K562 (cell line): ENCODE data around the gene LAMA2. TPM values are rescaled to one million over a fixed set of nuclear protein-coding genes. Genes with fewer than 3 reads are reported as not detected.

Experiments
- NCOA6 ChIP-seq: fragments of 450-650 bp; IDR thresholded peaks from 2 replicates; pipeline ENCODE4 v1.6.1; 2017; ENCODE audit warnings: mild to moderate bottlenecking
- POLR2B ChIP-seq: fragments of 450-650 bp; IDR thresholded peaks from 2 replicates; pipeline ENCODE4 v1.6.1; 2018; ENCODE audit warnings: low read depth; ENCODE audit not compliant: partially characterized antibody
- ZBTB1 ChIP-seq: sonication (generic); formaldehyde crosslinking; IDR thresholded peaks from 2 replicates; pipeline ENCODE4 v1.8.1; 2023; ENCODE audit warnings: missing genetic modification reagents, low read depth, mild to moderate bottlenecking, borderline replicate concordance
- polyA plus RNA-seq, 8 experiments: library from polyadenylated mRNA; depleted of rRNA in 4 of 8; stranded (reverse) in 5 of 8; unstranded in 3 of 8; fragments of >200 nt; fragmentation: Nextera tagmentation in 2 of 8; fragmentation: Illumina TruSeq in 1 of 8; extraction: Ambion mirVana in 2 of 8; extraction: Trizol in 1 of 8; gene quantifications; 2 replicates each; pipeline versions ENCODE4 v1.2.1 to v1.2.3, GENCODE V29; 2011 to 2014; ENCODE audit warnings: inconsistent platforms in 1 of 8, missing spikeins in 1 of 8
- total RNA-seq, 7 experiments: library from RNA; depleted of rRNA in 6 of 7; stranded (reverse); fragments of >200 nt in 6 of 7; fragmentation: Illumina TruSeq in 2 of 7; extraction: Trizol in 2 of 7; gene quantifications; 2 replicates each; pipeline versions ENCODE4 v1.2.1 to v1.2.3, GENCODE V29; 2011 to 2021; ENCODE audit warnings: low replicate concordance in 1 of 7
- TF ChIP-seq, protein P1 (sequence below): fragments of 250-450 bp; sonication (Bioruptor Pico); IDR thresholded peaks from 2 replicates; pipeline ENCODE4 v1.5.0; 2020; ENCODE audit warnings: mild to moderate bottlenecking
- TF ChIP-seq, protein P2 (sequence below): fragments of 250-450 bp; sonication (Bioruptor Pico); IDR thresholded peaks from 2 replicates; pipeline ENCODE4 v1.9.0; 2021; ENCODE audit warnings: mild to moderate bottlenecking
- TF ChIP-seq, protein P3 (sequence below): sonication (generic); formaldehyde crosslinking; IDR thresholded peaks from 2 replicates; pipeline ENCODE4 v1.8.0; 2022; ENCODE audit warnings: missing genetic modification reagents, mild to moderate bottlenecking, borderline replicate concordance
- TF ChIP-seq, protein P4 (sequence below): sonication (generic); formaldehyde crosslinking; IDR thresholded peaks from 2 replicates; pipeline ENCODE4 v1.8.1; 2023; ENCODE audit warnings: mild to moderate bottlenecking, missing genetic modification reagents

Gene LAMA2
- total and polyA plus RNA-seq, 9 of the 15 experiments (the other 6 are each of a cell fraction or from before 2014, with no cell fraction given) = 0.04 to 1.5 (median 0.36) TPM

DNA sequence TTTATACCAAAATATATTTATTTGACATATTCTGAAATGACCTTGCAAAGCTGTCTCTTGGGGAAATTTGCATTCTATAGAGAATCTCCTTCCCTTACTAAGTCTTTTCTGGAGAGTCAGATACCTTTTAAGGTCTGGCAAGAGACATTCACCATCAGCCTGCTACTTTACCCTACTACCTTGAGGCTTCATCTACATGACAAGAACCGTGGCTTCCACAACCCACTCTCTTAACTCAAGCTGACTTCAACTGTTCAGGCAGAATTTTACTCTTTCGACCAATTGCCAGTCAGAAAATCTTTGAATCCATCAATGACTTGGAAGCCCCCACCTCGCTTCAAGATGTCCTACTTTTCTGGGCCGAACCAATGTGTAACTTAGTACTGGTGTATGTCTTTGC, 314.2 kb downstream of the LAMA2 start (continued):
- TF ChIP-seq ZBTB1 (no peak), NCOA6 (no peak), POLR2B (no peak)
- TF ChIP-seq, protein P1, sequence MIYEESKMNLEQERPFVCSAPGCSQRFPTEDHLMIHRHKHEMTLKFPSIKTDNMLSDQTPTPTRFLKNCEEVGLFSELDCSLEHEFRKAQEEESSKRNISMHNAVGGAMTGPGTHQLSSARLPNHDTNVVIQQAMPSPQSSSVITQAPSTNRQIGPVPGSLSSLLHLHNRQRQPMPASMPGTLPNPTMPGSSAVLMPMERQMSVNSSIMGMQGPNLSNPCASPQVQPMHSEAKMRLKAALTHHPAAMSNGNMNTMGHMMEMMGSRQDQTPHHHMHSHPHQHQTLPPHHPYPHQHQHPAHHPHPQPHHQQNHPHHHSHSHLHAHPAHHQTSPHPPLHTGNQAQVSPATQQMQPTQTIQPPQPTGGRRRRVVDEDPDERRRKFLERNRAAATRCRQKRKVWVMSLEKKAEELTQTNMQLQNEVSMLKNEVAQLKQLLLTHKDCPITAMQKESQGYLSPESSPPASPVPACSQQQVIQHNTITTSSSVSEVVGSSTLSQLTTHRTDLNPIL = no peak
- TF ChIP-seq, protein P2, sequence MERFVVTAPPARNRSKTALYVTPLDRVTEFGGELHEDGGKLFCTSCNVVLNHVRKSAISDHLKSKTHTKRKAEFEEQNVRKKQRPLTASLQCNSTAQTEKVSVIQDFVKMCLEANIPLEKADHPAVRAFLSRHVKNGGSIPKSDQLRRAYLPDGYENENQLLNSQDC = no peak
- TF ChIP-seq, protein P3, sequence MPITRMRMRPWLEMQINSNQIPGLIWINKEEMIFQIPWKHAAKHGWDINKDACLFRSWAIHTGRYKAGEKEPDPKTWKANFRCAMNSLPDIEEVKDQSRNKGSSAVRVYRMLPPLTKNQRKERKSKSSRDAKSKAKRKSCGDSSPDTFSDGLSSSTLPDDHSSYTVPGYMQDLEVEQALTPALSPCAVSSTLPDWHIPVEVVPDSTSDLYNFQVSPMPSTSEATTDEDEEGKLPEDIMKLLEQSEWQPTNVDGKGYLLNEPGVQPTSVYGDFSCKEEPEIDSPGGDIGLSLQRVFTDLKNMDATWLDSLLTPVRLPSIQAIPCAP (CRISPR knock-in tag) = no peak
- TF ChIP-seq, protein P4, sequence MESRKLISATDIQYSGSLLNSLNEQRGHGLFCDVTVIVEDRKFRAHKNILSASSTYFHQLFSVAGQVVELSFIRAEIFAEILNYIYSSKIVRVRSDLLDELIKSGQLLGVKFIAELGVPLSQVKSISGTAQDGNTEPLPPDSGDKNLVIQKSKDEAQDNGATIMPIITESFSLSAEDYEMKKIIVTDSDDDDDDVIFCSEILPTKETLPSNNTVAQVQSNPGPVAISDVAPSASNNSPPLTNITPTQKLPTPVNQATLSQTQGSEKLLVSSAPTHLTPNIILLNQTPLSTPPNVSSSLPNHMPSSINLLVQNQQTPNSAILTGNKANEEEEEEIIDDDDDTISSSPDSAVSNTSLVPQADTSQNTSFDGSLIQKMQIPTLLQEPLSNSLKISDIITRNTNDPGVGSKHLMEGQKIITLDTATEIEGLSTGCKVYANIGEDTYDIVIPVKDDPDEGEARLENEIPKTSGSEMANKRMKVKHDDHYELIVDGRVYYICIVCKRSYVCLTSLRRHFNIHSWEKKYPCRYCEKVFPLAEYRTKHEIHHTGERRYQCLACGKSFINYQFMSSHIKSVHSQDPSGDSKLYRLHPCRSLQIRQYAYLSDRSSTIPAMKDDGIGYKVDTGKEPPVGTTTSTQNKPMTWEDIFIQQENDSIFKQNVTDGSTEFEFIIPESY (CRISPR knock-in tag) = no peak
